ENCODE measurements around the gene PHLDB3.
"Not testable (repeated sequence)": the region's sequence is repeated elsewhere in the genome, so short reads cannot be mapped to it uniquely, and the experiment has no call there.

Gene PHLDB3

DNA sequence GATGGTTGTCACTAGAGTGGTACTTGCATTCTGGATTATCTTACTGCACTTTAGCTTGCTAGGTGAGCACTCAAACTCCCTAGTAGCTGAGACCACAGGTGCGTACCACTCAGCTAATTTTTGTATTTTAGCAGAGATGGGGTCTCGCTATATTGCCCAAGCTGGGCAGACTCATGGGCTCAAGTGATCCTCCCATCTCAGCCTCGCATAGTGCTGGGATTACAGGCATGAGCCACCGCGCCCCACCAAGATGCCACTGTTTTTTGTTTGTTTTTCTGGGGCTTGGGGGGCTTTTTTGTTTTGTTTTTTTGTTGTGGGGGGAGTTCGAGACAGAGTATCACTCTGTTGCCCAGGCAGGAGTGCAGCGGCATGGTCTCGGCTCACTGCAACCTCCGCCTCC, 56.9 kb downstream of the PHLDB3 start:
- no peak overlapping the region for H3K4me3 ChIP-seq (ENCODE audit: control insufficient read depth in 1 of 7, extremely low read depth in 1 of 7, insufficient read depth in 4 of 7, low read depth in 2 of 7, low read length in 6 of 7)
- H3K9me3 ChIP-seq (ENCODE audit: control extremely low read depth in 1 of 5, control insufficient read depth in 4 of 5, insufficient read depth in 2 of 5, low read depth in 1 of 5, low read length in 4 of 5), result no peaks in the 10 kb centered on the region
- CTCF ChIA-PET, result interaction anchor here (0.6 to 16.0 kb wide), 20 partner anchors 10 to 118 kb away, joined by 3 to 304 read pairs (median 6); no protein-coding TSS in a partner anchor
- POLR2A ChIA-PET, result interaction anchor here (0.9 to 2.4 kb wide), 2 partner anchors 72 to 73 kb away, joined by 3 to 7 read pairs; no protein-coding TSS in a partner anchor
- H3K4me1 ChIP-seq (ENCODE audit: control extremely low read depth in 1 of 4, control insufficient read depth in 4 of 4, insufficient read depth in 4 of 4, low read length in 3 of 4), result peaks cover 0 to 8% (median 5%) of the 10 kb centered on the region in 4 experiments
- no peaks in the 10 kb centered on the region for H3K27me3 ChIP-seq (replicated peaks in 2 of 5; ENCODE audit: control insufficient read depth in 4 of 5, insufficient read depth in 5 of 5, low read length in 4 of 5)
- DNase-seq, result no peak
- 96% methylated on average over 4 of the region's 9 CpGs for whole genome bisulfite sequencing (ENCODE audit: insufficient coverage)
- no peak overlapping the region for H3K27ac ChIP-seq (ENCODE audit: insufficient read depth in 1 of 2, low read depth in 1 of 2, low read length in 2 of 2, poor library complexity in 1 of 2, severe bottlenecking in 2 of 2)
- no peaks in the 10 kb centered on the region for H3K36me3 ChIP-seq (ENCODE audit: control insufficient read depth in 4 of 4, insufficient read depth in 4 of 4, low read length in 3 of 4)

- POLR2A ChIA-PET, result interaction anchor here (0.9 to 2.4 kb wide), 2 partner anchors 73 to 74 kb away, joined by 3 to 7 read pairs; no protein-coding TSS in a partner anchor
- 31% methylated on average over 12 of the region's 14 CpGs for WGBS (ENCODE audit: insufficient coverage)
- no peak overlapping the region for H3K4me3 ChIP-seq (ENCODE audit: control insufficient read depth in 1 of 7, extremely low read depth in 1 of 7, insufficient read depth in 4 of 7, low read depth in 2 of 7, low read length in 6 of 7)
- H3K27me3 ChIP-seq (replicated peaks in 2 of 5; ENCODE audit: control insufficient read depth in 4 of 5, insufficient read depth in 5 of 5, low read length in 4 of 5), result no peaks in the 10 kb centered on the region
- H3K36me3 ChIP-seq (ENCODE audit: control insufficient read depth in 4 of 4, insufficient read depth in 4 of 4, low read length in 3 of 4), result no peaks in the 10 kb centered on the region
- H3K4me1 ChIP-seq (ENCODE audit: control extremely low read depth in 1 of 4, control insufficient read depth in 4 of 4, insufficient read depth in 4 of 4, low read length in 3 of 4), result peaks cover 0 to 8% (median 5%) of the 10 kb centered on the region in 4 experiments
- CTCF ChIA-PET, result interaction anchor here (0.6 to 16.0 kb wide), 23 partner anchors 9 to 139 kb away, joined by 3 to 304 read pairs (median 5); partner anchors contain the start of genes LYPD3 and PHLDB3
- H3K27ac ChIP-seq (ENCODE audit: insufficient read depth in 1 of 2, low read depth in 1 of 2, low read length in 2 of 2, poor library complexity in 1 of 2, severe bottlenecking in 2 of 2), result no peak overlapping the region
- DNase-seq, result peak; percentile 67 to 83 (median 79)
- no peaks in the 10 kb centered on the region for H3K9me3 ChIP-seq (ENCODE audit: control extremely low read depth in 1 of 5, control insufficient read depth in 4 of 5, insufficient read depth in 2 of 5, low read depth in 1 of 5, low read length in 4 of 5)
Observed at GRCh38 chr19:43446746-43447489, 57.6 kb downstream of the PHLDB3 start.

DNA sequence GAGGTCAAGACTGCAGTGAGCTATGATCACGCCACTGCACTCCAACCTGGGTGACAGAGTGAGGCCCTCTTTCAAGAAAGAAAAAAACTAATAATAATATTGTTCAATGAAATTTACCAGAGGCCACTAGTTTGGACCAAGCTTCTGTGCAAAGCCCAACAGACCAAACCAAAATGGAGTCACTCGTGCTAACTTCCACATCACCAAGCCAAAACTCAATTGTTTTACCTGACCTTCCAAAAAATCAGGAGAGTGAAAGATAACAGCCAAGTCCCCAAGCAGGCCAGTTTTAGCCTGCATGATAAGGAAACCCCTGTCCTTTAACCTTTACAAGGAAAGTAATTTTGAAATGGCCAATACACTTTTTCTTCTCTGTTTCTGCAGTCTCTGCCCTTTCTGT, 59.1 kb downstream of the PHLDB3 start:
- no peak overlapping the region for H3K27ac ChIP-seq (ENCODE audit: insufficient read depth in 1 of 2, low read depth in 1 of 2, low read length in 2 of 2, poor library complexity in 1 of 2, severe bottlenecking in 2 of 2)
- ChIA-PET POLR2A (no interaction called here), CTCF (interaction anchor here (0.8 to 16.0 kb wide), 7 partner anchors 9 to 89 kb away, joined by 3 to 304 read pairs (median 3); partner anchors contain the start of gene LYPD3)
- no peak for DNase-seq
- no peaks in the 10 kb centered on the region for H3K9me3 ChIP-seq (ENCODE audit: control extremely low read depth in 1 of 5, control insufficient read depth in 4 of 5, insufficient read depth in 2 of 5, low read depth in 1 of 5, low read length in 4 of 5)
- H3K27me3 ChIP-seq (replicated peaks in 2 of 5; ENCODE audit: control insufficient read depth in 4 of 5, insufficient read depth in 5 of 5, low read length in 4 of 5), result no peaks in the 10 kb centered on the region
- H3K4me1 ChIP-seq (ENCODE audit: control extremely low read depth in 1 of 4, control insufficient read depth in 4 of 4, insufficient read depth in 4 of 4, low read length in 3 of 4), result peaks cover 0 to 3% (median under 1%) of the 10 kb centered on the region in 4 experiments
- H3K4me3 ChIP-seq (ENCODE audit: control insufficient read depth in 1 of 7, extremely low read depth in 1 of 7, insufficient read depth in 4 of 7, low read depth in 2 of 7, low read length in 6 of 7), result no peak overlapping the region
- no peaks in the 10 kb centered on the region for H3K36me3 ChIP-seq (ENCODE audit: control insufficient read depth in 4 of 4, insufficient read depth in 4 of 4, low read length in 3 of 4)
- no CpG with 5 or more reads among the region's 2 CpGs for WGBS (ENCODE audit: insufficient coverage)

DNA sequence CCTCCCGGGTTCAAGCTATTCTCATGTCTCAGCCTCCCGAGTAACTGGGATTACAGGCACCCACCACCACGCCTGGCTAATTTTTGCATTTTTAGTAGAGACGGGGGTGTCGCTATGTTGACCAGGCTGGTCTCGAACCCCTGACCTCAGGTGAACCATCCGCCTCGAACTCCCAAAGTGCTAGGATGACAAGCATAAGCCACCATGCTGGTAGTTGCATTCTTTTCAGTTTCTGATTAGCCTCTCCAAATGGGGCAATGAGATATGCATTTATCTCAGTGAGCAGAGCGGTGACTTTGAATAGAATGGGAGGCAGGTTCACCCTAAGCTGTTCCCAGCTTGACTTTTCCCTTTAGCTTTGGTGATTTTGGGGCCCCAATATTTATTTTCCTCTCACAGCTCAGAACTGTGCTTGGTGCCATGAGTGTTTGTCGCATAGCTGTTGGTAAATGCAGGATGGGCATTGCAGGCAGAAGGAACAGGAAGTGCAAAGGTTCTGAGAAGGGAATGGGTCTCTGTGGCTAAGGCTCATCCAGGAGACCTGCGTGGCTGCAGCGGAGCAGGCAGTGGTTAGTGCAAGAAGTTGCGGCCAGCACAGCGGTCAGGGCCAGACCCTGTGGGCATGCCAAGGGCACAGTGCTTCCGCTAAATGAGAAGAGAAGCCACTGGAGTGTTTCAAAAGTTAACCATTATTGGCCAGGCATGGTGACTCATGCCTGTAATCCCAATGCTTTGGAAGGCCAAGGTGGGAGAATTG, 59.8 kb downstream of the PHLDB3 start:
- no peaks in the 10 kb centered on the region for H3K9me3 ChIP-seq (ENCODE audit: control extremely low read depth in 1 of 5, control insufficient read depth in 4 of 5, insufficient read depth in 2 of 5, low read depth in 1 of 5, low read length in 4 of 5)
- H3K27me3 ChIP-seq (replicated peaks in 2 of 5; ENCODE audit: control insufficient read depth in 4 of 5, insufficient read depth in 5 of 5, low read length in 4 of 5), result no peaks in the 10 kb centered on the region
- POLR2A ChIA-PET, result no interaction called here
- H3K27ac ChIP-seq (ENCODE audit: insufficient read depth in 1 of 2, low read depth in 1 of 2, low read length in 2 of 2, poor library complexity in 1 of 2, severe bottlenecking in 2 of 2), result no peak overlapping the region
- no peak overlapping the region for H3K4me3 ChIP-seq (ENCODE audit: control insufficient read depth in 1 of 7, extremely low read depth in 1 of 7, insufficient read depth in 4 of 7, low read depth in 2 of 7, low read length in 6 of 7)
- CTCF ChIA-PET, result interaction anchor here (0.8 to 16.0 kb wide), 7 partner anchors 8 to 90 kb away, joined by 3 to 304 read pairs (median 3); partner anchors contain the start of gene LYPD3
- peaks cover 0 to 2% (median 0%) of the 10 kb centered on the region in 4 experiments for H3K4me1 ChIP-seq (ENCODE audit: control extremely low read depth in 1 of 4, control insufficient read depth in 4 of 4, insufficient read depth in 4 of 4, low read length in 3 of 4)
- DNase-seq, result no peak
- H3K36me3 ChIP-seq (ENCODE audit: control insufficient read depth in 4 of 4, insufficient read depth in 4 of 4, low read length in 3 of 4), result no peaks in the 10 kb centered on the region
- 96% methylated on average over 15 of the region's 15 CpGs for WGBS (ENCODE audit: insufficient coverage)

- CTCF ChIA-PET, result interaction anchor here (1.0 to 16.0 kb wide), 2 partner anchors 12 to 77 kb away, joined by 3 to 304 read pairs; no protein-coding TSS in a partner anchor
Observed at GRCh38 chr19:43444091-43444490, 60.5 kb downstream of the PHLDB3 start.

DNA sequence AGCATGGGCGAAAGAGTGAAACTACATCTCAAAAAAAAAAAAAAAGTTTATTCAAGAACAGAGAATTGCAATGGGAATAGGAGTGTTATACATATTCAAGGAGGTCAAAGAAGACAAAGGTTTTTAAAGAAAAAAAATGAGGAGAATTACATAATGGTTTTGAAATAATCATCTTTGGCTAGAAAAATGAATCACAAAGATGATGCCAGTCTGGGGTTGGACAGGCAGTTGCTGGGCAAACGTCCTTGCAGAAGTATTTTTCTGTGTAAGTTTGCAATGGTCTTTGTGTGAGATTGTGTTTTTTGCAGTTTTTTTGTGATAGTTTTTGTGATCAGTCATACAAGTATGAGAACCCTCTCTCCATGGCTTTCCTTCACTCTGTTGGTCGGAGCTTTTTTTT, 62.8 kb downstream of the PHLDB3 start:
- 100% methylated on average over 1 of the region's 3 CpGs for WGBS (ENCODE audit: insufficient coverage)
- peaks cover 8 to 12% (median 10%) of the 10 kb centered on the region in 4 experiments for H3K4me1 ChIP-seq (ENCODE audit: control extremely low read depth in 1 of 4, control insufficient read depth in 4 of 4, insufficient read depth in 4 of 4, low read length in 3 of 4)
- ChIA-PET CTCF (interaction anchor here (16.0 kb wide), 1 partner anchor 79 kb away, joined by 304 read pairs; no protein-coding TSS in a partner anchor), POLR2A (no interaction called here)
- H3K27me3 ChIP-seq (replicated peaks in 2 of 5; ENCODE audit: control insufficient read depth in 4 of 5, insufficient read depth in 5 of 5, low read length in 4 of 5), result no peaks in the 10 kb centered on the region
- H3K4me3 ChIP-seq (ENCODE audit: control insufficient read depth in 1 of 7, extremely low read depth in 1 of 7, insufficient read depth in 4 of 7, low read depth in 2 of 7, low read length in 6 of 7), result no peak overlapping the region
- H3K9me3 ChIP-seq (ENCODE audit: control extremely low read depth in 1 of 5, control insufficient read depth in 4 of 5, insufficient read depth in 2 of 5, low read depth in 1 of 5, low read length in 4 of 5), result no peaks in the 10 kb centered on the region
- no peaks in the 10 kb centered on the region for H3K36me3 ChIP-seq (ENCODE audit: control insufficient read depth in 4 of 4, insufficient read depth in 4 of 4, low read length in 3 of 4)
- DNase-seq, result no peak
- H3K27ac ChIP-seq (ENCODE audit: insufficient read depth in 1 of 2, low read depth in 1 of 2, low read length in 2 of 2, poor library complexity in 1 of 2, severe bottlenecking in 2 of 2), result no peak overlapping the region

More at GRCh38 chr19:43444091-43444490, 60.5 kb downstream of the PHLDB3 start:
- H3K36me3 ChIP-seq (ENCODE audit: control insufficient read depth in 4 of 4, insufficient read depth in 4 of 4, low read length in 3 of 4); H3K27me3 ChIP-seq (replicated peaks in 2 of 5; ENCODE audit: control insufficient read depth in 4 of 5, insufficient read depth in 5 of 5, low read length in 4 of 5); H3K4me3 ChIP-seq (ENCODE audit: control insufficient read depth in 1 of 7, extremely low read depth in 1 of 7, insufficient read depth in 4 of 7, low read depth in 2 of 7, low read length in 6 of 7); H3K9me3 ChIP-seq (ENCODE audit: control extremely low read depth in 1 of 5, control insufficient read depth in 4 of 5, insufficient read depth in 2 of 5, low read depth in 1 of 5, low read length in 4 of 5); H3K27ac ChIP-seq (ENCODE audit: insufficient read depth in 1 of 2, low read depth in 1 of 2, low read length in 2 of 2, poor library complexity in 1 of 2, severe bottlenecking in 2 of 2); POLR2A ChIA-PET; DNase-seq; H3K4me1 ChIP-seq (ENCODE audit: control extremely low read depth in 1 of 4, control insufficient read depth in 4 of 4, insufficient read depth in 4 of 4, low read length in 3 of 4): not testable (repeated sequence)
- 90% methylated on average over 5 of the region's 9 CpGs for WGBS (ENCODE audit: insufficient coverage)

All from common myeloid progenitor, CD34-positive (primary cell).